NCI-H1694 (cell line): Measurements from ENCODE around the gene PYGB.

Experiments used
- DNase-seq: peaks from one replicate; lab custom pipeline; 2025; lab: John Stamatoyannopoulos, UW

Gene PYGB

DNA sequence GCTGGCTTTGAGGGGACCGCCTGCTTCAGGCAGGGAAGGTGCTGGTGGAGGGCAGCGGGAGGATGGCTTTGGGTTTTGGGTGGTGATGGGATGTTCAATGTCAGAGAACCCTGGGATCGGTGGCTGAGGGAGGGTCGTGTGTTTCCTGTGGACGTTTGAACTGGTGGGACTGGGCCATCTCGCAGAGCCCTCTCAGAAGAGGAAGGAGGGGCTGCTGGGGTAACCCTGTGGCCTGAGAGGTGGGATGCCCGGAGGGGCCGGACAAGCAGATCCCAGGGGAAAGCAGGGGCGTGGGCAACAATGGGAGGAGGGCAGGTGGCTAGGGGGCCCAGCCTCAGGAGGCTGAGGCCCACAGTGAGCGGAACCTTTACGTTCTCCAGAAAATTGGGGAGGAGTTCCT lies 34.9 kb downstream of the PYGB start:
- no peak for DNase-seq

- DNase-seq, result no peak
Measured at GRCh38 chr20:25283221-25283951, 35.5 kb downstream of the PYGB start.

- no peak for DNase-seq
Measured at GRCh38 chr20:25284131-25284601, 36.3 kb downstream of the PYGB start.

DNA sequence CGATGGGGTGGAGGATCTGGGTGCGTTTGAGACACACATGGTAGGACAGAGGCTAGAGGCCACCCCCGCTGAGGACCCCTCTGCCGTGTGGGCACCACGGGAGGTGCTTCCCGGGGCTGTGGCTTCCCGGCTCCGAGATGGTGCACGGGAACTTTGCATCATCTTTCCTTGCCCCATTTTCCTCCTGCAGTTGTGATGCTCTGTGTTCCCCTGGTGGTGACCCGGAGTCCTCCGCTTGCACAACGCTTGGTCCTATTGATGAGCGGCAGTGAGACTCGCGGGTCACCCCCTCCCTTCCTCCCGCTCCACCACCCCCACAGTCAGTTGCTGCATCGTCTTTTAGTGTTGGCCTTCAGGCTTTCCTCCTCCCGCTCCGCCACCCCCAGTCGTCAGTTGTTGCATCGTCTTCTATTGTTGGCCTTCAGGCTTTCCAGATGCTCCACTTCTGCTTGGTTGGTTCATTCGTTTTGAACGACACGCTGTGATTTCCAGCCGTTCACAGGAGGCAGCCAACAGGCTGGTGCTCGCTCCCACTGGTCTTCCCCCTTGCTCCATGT lies 37.3 kb downstream of the PYGB start:
- peak; percentile 74 for DNase-seq

DNA sequence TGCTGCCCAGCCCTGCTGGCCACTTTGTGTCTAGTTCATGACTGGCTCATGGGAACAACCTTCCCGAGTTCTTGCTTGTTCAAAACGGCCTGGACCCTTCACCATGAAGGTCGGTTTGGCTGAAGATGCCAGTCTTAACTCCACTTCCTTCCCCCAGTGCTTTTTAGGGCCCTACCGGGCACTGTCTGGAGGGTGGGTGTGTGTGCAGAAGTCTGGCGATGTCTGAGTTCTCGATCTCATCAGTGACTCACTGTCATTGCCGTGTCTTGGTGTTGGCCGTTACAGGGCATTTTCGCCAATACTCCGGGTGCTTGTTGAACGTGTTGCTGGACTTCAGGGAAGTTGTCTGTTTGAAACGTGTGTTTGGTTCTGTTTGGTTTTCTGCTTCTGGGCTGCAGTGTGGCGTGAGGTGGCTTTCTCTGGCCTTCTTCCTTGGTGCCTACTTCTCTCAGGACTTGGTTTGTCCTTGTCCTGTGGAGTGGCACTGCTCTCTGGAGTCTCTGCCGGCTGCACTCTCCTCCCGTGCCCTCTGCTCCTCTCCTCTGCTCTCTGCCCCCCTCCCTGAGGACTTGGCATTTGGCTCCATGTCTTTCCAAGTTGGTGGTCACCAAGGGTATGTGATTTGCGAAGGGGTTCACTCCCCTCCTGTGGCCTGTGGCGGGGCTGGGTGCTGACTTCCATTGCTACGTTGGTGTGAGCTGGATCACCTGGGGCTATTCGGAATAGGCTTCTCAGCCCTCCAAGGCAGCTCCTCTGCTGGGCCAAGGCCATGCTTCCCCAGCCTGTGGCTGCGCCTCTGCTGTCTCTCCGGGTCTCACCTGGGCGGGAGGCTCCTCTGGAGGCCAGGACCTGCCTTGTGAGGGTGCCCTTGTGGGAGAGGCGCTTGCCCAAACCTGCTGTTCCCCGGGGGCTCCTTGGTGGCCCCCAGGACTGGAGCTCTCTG lies 38.2 kb downstream of the PYGB start:
- DNase-seq, result no peak

DNA sequence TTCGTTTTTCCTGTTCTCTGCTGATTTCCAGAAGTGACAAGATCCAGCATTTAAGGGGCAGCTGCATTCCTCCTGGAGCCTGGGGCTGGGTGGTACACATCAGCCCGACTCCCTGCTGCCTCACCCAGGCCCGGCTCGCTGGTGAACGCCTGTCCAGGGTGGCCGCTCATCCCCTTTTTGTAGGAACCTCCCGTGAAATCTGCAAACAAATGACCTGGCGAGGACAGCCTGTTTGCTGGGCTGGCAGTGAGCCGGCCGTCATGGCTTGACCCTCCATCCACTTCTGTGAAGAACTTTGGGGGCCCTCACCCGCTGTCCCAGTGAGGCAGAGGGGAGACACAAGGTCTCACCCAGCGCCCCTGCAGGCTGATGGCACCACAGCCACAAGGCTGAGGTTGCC lies 39.0 kb downstream of the PYGB start:
- no peak for DNase-seq

GRCh38 chr20:25287631-25288290 lies 39.9 kb downstream of the PYGB start:
- no peak for DNase-seq

- DNase-seq, result no peak
Measured at GRCh38 chr20:25288291-25289181, 40.7 kb downstream of the PYGB start.

- DNase-seq, result no peak
Measured at GRCh38 chr20:25289886-25290597, 42.2 kb downstream of the PYGB start.

GRCh38 chr20:25290646-25291431 lies 43.0 kb downstream of the PYGB start:
- DNase-seq, result no peak

- no peak for DNase-seq
Measured at GRCh38 chr20:25291432-25292133, 43.7 kb downstream of the PYGB start.

DNA sequence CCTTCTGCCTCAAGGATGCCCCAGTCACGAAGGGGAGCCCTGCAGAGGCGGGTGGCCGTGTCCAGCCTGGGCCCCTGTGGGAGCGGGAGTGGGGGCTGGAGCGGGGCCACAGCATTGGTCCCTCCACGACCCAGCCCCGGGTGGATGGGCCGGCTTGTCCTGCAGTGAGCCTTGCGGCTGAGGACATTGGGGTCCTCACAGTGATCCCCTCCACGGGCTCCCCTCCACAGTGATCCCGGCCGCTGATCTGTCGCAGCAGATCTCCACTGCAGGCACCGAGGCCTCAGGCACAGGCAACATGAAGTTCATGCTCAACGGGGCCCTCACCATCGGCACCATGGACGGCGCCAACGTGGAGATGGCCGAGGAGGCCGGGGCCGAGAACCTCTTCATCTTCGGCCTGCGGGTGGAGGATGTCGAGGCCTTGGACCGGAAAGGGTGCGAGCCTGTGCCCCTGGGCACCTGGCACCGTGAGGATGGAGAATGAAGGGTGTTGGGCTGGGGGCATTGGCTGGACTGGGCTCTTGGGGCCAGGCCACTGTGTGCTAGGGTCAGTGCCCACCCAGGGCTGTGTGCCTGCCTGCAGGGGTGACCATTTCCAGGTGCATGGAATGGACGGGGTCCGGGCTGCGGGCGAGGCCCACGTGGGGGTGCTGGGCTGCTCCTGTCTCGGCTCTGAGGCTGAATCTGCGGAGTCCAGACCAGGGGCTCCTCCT lies 44.4 kb downstream of the PYGB start:
- DNase-seq, result no peak

DNA sequence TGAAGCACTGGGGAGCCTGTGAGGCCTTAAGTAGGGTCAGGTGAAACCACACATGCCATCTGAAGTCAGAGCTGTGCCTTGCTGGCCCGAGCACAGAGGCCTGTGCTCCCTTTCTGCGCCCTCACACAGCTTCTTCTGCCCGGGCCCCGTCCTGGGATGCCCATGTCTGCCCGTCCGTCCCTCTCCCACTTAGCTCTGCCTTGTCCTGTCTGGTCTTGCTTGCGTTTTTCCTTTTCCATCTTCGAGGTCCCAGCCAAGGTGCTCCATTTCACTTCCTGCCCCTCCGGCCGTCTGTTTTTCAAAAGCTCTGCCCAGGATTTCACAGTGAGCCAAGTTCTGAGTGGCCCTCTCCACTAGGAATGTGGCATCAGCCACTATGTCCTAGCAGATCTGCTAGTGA lies 45.6 kb downstream of the PYGB start:
- DNase-seq, result no peak

DNA sequence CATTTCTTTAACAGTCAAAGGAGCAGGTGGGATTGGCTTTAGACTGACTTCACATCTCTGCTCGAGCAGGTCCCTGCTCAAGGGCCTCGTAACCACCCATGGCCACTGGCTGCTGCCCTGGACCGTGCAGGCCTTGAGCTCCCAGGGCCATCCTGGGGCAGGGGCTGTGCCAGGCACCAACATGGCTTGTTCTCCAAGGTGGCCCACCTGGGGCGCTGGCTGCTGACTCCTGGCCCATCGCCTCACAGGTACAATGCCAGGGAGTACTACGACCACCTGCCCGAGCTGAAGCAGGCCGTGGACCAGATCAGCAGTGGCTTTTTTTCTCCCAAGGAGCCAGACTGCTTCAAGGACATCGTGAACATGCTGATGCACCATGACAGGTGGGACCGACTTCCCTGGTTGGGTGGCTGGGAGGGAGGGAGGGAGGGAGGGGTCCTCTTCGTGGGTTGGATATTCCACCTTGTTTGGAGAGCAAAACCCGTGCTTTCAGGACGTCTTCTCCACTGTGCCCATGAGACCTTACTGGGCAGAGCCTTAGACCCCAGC lies 46.1 kb downstream of the PYGB start:
- DNase-seq, result no peak

DNA sequence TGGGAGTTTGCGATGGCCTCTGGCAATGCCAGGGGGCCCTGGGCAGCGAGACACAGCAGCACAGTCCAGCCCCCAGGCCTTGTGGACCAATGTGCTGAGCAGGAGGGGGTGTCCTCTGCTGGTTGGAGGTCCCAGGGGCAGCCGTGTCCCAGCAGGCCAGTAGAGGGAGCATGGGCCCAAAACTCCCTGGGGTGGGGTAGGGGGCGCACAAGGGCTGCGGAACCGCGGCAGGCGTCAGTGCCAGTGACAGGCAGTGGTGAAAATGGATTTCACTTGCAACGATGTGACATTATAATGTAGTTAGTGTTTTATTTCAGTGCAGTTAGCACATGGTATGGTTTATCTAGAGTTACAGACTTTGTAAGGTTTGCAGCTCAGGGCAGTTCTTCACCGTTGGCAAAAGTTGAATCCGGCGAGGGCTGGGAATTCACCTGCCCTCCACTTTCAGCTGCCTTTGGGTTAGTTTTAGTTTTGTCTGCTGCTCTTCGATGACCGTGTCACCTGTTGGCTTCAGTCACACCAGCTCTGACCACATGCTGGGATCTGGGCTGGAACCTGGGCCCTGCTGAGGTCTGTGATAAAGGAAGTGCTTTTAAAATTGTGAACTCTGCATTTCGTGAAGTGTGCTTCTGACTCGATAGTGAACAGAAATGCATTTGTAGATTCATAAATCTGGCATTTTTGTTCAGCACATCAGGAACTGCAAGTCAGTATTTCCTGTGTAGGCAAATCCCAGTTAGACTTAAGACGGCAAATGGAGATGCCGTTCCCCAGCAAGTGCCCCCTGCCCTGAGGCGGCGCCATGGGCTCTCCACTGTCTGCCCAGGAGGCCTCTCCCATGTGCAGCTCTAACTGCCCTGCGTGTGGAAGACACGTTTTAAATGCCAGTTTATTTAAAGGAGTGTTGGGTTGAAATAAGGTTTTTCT lies 46.8 kb downstream of the PYGB start:
- peak; percentile 36 for DNase-seq

- no peak for DNase-seq
Measured at GRCh38 chr20:25295386-25296093, 47.7 kb downstream of the PYGB start.
